ENCODE measurements around the gene ZNF223.

DNA sequence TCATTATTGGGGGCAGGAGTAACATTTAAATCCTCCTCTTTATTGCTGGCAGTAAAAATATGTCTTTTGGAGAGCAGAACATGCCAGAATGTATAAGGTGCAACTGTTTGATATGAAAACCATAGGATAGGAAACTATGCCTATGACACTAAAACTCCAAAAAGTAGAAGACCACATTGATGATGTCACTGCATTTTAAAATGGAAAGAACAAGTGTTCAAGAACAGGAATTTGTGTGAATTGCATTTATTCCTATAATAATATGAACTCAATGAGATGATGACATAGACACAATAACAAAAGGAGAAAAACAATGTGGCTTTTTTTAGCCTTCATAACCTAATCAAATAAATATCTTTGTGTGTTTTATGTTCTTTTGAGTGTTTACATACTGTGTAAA lies 57.6 kb downstream of the ZNF223 start:
- TF ChIP-seq POLR2A (IDR thresholded peaks at IDR 0.05) (no peak), EP300 (IDR thresholded peaks at IDR 0.05) (no peak)
- TF ChIP-seq, protein P1, sequence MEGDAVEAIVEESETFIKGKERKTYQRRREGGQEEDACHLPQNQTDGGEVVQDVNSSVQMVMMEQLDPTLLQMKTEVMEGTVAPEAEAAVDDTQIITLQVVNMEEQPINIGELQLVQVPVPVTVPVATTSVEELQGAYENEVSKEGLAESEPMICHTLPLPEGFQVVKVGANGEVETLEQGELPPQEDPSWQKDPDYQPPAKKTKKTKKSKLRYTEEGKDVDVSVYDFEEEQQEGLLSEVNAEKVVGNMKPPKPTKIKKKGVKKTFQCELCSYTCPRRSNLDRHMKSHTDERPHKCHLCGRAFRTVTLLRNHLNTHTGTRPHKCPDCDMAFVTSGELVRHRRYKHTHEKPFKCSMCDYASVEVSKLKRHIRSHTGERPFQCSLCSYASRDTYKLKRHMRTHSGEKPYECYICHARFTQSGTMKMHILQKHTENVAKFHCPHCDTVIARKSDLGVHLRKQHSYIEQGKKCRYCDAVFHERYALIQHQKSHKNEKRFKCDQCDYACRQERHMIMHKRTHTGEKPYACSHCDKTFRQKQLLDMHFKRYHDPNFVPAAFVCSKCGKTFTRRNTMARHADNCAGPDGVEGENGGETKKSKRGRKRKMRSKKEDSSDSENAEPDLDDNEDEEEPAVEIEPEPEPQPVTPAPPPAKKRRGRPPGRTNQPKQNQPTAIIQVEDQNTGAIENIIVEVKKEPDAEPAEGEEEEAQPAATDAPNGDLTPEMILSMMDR (IDR thresholded peaks at IDR 0.05) = no peak
